GM19438 (cell line): Measurements from ENCODE around the gene MUC3A.
"Not testable (repeated sequence)": the region's sequence is repeated elsewhere in the genome, so short reads cannot be mapped to it uniquely, and the experiment has no call there.

Experiments used
- ATAC-seq: cut with Tn5 transposase; IDR thresholded peaks from one replicate; pipeline ENCODE4 v1.9.1; 2021; ENCODE audit warnings: low read depth; ENCODE audit not compliant: unreplicated experiment

Gene MUC3A

GRCh38 chr7:100971111-100972001 is 22.0 kb downstream of the MUC3A start:
- no peak for ATAC-seq

- ATAC-seq = no peak
These were observed 22.6 kb downstream of the MUC3A start for GRCh38 chr7:100972002-100972347.

- no peak for ATAC-seq
These were observed 24.7 kb downstream of the MUC3A start for GRCh38 chr7:100974021-100974420.

- no peak for ATAC-seq
These were observed 26.1 kb downstream of the MUC3A start for GRCh38 chr7:100975371-100975821.

- no peak for ATAC-seq
These were observed 29.0 kb downstream of the MUC3A start for GRCh38 chr7:100978300-100978699.

GRCh38 chr7:100983451-100984187 is 34.3 kb downstream of the MUC3A start:
- ATAC-seq = no peak

- ATAC-seq = not testable (repeated sequence)
These were observed 35.0 kb downstream of the MUC3A start for GRCh38 chr7:100984241-100984918.

- ATAC-seq = not testable (repeated sequence)
These were observed 35.9 kb downstream of the MUC3A start for GRCh38 chr7:100985033-100985797.

GRCh38 chr7:100991631-100992030 is 42.3 kb downstream of the MUC3A start:
- ATAC-seq = no peak

- not testable (repeated sequence) for ATAC-seq
These were observed 42.9 kb downstream of the MUC3A start for GRCh38 chr7:100992280-100992679.

GRCh38 chr7:100994671-100995070 is 45.3 kb downstream of the MUC3A start:
- ATAC-seq = not testable (repeated sequence)

GRCh38 chr7:100998530-100998929 is 49.2 kb downstream of the MUC3A start:
- not testable (repeated sequence) for ATAC-seq

GRCh38 chr7:100999334-100999733 is 50.0 kb downstream of the MUC3A start:
- not testable (repeated sequence) for ATAC-seq

- not testable (repeated sequence) for ATAC-seq
These were observed 50.7 kb downstream of the MUC3A start for GRCh38 chr7:101000025-101000424.

GRCh38 chr7:101002333-101002732 is 53.0 kb downstream of the MUC3A start:
- ATAC-seq = not testable (repeated sequence)

- ATAC-seq = not testable (repeated sequence)
These were observed 58.0 kb downstream of the MUC3A start for GRCh38 chr7:101007361-101007760.

- no peak for ATAC-seq
These were observed 60.3 kb downstream of the MUC3A start for GRCh38 chr7:101009629-101010028.

GRCh38 chr7:101012931-101013330 is 63.6 kb downstream of the MUC3A start:
- no peak for ATAC-seq

GRCh38 chr7:101015626-101016025 is 66.3 kb downstream of the MUC3A start:
- ATAC-seq = no peak

- ATAC-seq = peak; percentile 79
These were observed 67.9 kb downstream of the MUC3A start for GRCh38 chr7:101017064-101017777.
